GM12878 (cell line): ENCODE measurements around the gene SERTAD2.

Source experiments
- ETV6 ChIP-seq, 2 experiments: fragments of 450-650 bp in 1 of 2; IDR thresholded peaks in 1 of 2; conservative IDR thresholded peaks in 1 of 2; 2 replicates each; pipeline ENCODE4 v1.6.1; 2014; ENCODE audit warnings: antibody characterized with exemption in 1 of 2, borderline replicate concordance in 1 of 2, low read depth in 1 of 2, mild to moderate bottlenecking in 1 of 2, moderate library complexity in 1 of 2
- EZH2 ChIP-seq: IDR thresholded peaks from 2 replicates; pipeline ENCODE4 v1.6.1; 2012; ENCODE audit warnings: low read depth, mild to moderate bottlenecking, control low read depth, inconsistent platforms, low read length, borderline replicate concordance; ENCODE audit not compliant: control insufficient read depth
- FOS ChIP-seq: IDR thresholded peaks from 3 replicates; pipeline ENCODE4 v1.6.1; 2011; ENCODE audit warnings: borderline replicate concordance; ENCODE audit not compliant: insufficient read length; ENCODE audit errors: extremely low read depth
- POLR2AphosphoS2 ChIP-seq: IDR thresholded peaks from 2 replicates; pipeline ENCODE4 v1.6.1; 2011; ENCODE audit warnings: low read depth, mild to moderate bottlenecking, low read length, improper control_type of control experiment, moderate library complexity

DNA sequence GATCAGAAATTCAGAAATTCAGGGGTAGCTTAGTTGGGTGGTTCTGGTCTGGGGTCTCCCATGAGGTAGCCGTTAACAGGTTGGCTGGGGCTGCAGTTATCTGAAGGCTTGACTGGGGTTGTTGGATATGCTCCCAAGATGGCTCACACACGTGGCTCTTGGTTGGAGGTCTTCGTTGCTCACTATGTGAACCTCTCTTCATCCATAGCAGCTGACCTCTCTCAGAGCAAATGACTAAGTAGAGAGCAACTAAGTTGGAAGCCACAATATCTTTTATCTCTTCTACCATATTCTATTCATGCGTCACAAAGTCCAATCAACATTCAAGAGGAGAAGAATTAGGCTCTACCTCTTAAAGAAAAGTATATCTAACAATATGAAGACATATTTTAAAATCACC, 38.7 kb upstream of the SERTAD2 start:
- no peak for TF ChIP-seq POLR2AphosphoS2
- TF ChIP-seq FOS: no peak
- TF ChIP-seq ETV6 (conservative IDR thresholded peaks at IDR 0.05 in 1 of 2, IDR thresholded peaks at IDR 0.05 in 1 of 2; ENCODE audit: borderline replicate concordance in 1 of 2, low read depth in 1 of 2): no peak
- TF ChIP-seq EZH2: no peak
